A549 (cell line): ENCODE measurements around the gene GPSM1. TPM values are rescaled to one million over a fixed set of nuclear protein-coding genes. Genes with fewer than 3 reads are reported as not detected.

Source experiments
- ATAC-seq, 2 experiments: fragments of 200-7000 bp in 1 of 2; fragments of >200 bp in 1 of 2; cut with Nextera tagmentation in 1 of 2; cut with Tn5 transposase in 1 of 2; 3 replicates each; pipeline versions ENCODE4 v1.8.0 to v1.9.1; 2018 to 2020; ENCODE audit warnings: mild to moderate bottlenecking in 1 of 2, moderate library complexity in 1 of 2
- CTCF ChIA-PET: fragments of 300-600 bp; sonication (Branson Sonifier 250); formaldehyde crosslinking; extraction: SDS; loops from one replicate; lab custom pipeline; 2021; ENCODE audit warnings: antibody characterized with exemption, inconsistent platforms; lab: Yijun Ruan, JAX
- POLR2A ChIA-PET: fragments of 350-600 bp; formaldehyde crosslinking; extraction: SDS; loops from one replicate; lab custom pipeline; 2021; ENCODE audit warnings: antibody characterized with exemption, inconsistent platforms; lab: Yijun Ruan, JAX
- DNase-seq, 2 experiments: peaks; one replicate each; pipeline versions ENCODE4 v3.0.0 to v3.0.0-alpha.2; 2011 to 2016; ENCODE audit warnings: low read depth in 1 of 2, low spot score in 1 of 2
- FAIRE-seq: peaks from 2 replicates; lab custom pipeline; 2011; peaks lifted over from hg19 to GRCh38; lab: Jason Lieb, UNC
- H3K27ac ChIP-seq, 2 experiments: fragments of >200 bp; sonication (Bioruptor Twin); formaldehyde crosslinking; 3 replicates each; pipeline ENCODE4 v1.5.1; 2016 to 2017
- H3K4me1 ChIP-seq: fragments of >200 bp; sonication (Bioruptor Twin); formaldehyde crosslinking; 3 replicates; pipeline ENCODE4 v1.6.1; 2016
- H3K4me2 ChIP-seq: fragments of >200 bp; sonication (Bioruptor Twin); formaldehyde crosslinking; 3 replicates; pipeline ENCODE4 v1.6.1; 2016
- H3K4me3 ChIP-seq: fragments of >200 bp; sonication (Bioruptor Twin); formaldehyde crosslinking; 3 replicates; pipeline ENCODE4 v1.5.1; 2016
- H3K9me3 ChIP-seq: fragments of >200 bp; sonication (Bioruptor Twin); formaldehyde crosslinking; 3 replicates; pipeline ENCODE4 v1.6.1; 2016
- CBX8 ChIP-seq: fragments of 200-600 bp; sonication (generic); IDR thresholded peaks from 2 replicates; pipeline ENCODE4 v1.6.1; 2016
- CHD4 ChIP-seq: fragments of 200-600 bp; sonication (generic); IDR thresholded peaks from 2 replicates; pipeline ENCODE4 v1.6.1; 2016; ENCODE audit warnings: antibody characterized with exemption, mild to moderate bottlenecking, borderline replicate concordance
- EHF ChIP-seq: fragments of 250-450 bp; sonication (Bioruptor Pico); IDR thresholded peaks from 2 replicates; pipeline ENCODE4 v1.5.0; 2020; ENCODE audit warnings: mild to moderate bottlenecking
- GATA3 ChIP-seq: IDR thresholded peaks from 2 replicates; pipeline ENCODE4 v1.6.1; 2012; ENCODE audit warnings: borderline replicate concordance
- HEYL ChIP-seq: fragments of 250-450 bp; sonication (Bioruptor Pico); IDR thresholded peaks from 2 replicates; pipeline ENCODE4 v1.8.0; 2021; ENCODE audit warnings: mild to moderate bottlenecking, moderate library complexity
- HOXA7 ChIP-seq: fragments of 250-450 bp; sonication (Bioruptor Pico); IDR thresholded peaks from 2 replicates; pipeline ENCODE4 v1.5.0; 2020; ENCODE audit warnings: mild to moderate bottlenecking, moderate library complexity
- HOXB13 ChIP-seq: fragments of 250-450 bp; sonication (Bioruptor Pico); IDR thresholded peaks from 2 replicates; pipeline ENCODE4 v1.5.0; 2020; ENCODE audit warnings: low read depth, mild to moderate bottlenecking, moderate library complexity
- KDM5A ChIP-seq: fragments of 200-600 bp; sonication (generic); IDR thresholded peaks from 2 replicates; pipeline ENCODE4 v1.6.1; 2016; ENCODE audit warnings: antibody characterized with exemption, mild to moderate bottlenecking
- NFE2L2 ChIP-seq: fragments of 150-350 bp; conservative IDR thresholded peaks from 2 replicates; pipeline ENCODE4 v1.6.1; 2014; ENCODE audit warnings: low read length
- NPAS2 ChIP-seq: fragments of 250-450 bp; sonication (Bioruptor Pico); IDR thresholded peaks from 2 replicates; pipeline ENCODE4 v1.8.0; 2022; ENCODE audit warnings: mild to moderate bottlenecking, moderate library complexity, borderline replicate concordance
- NR3C1 ChIP-seq: fragments of >200 bp; sonication (Bioruptor Twin); formaldehyde crosslinking; IDR thresholded peaks from 3 replicates; pipeline ENCODE4 v1.6.1; 2017
- PHF8 ChIP-seq: fragments of 200-600 bp; sonication (generic); IDR thresholded peaks from 2 replicates; pipeline ENCODE4 v1.6.1; 2016; ENCODE audit warnings: low read depth, mild to moderate bottlenecking, antibody characterized with exemption, moderate library complexity, borderline replicate concordance
- POLR2A ChIP-seq: IDR thresholded peaks from 2 replicates; pipeline ENCODE4 v1.6.1; 2012; ENCODE audit warnings: mild to moderate bottlenecking, low read length
- RFX5 ChIP-seq: fragments of 450-650 bp; IDR thresholded peaks from 2 replicates; pipeline ENCODE4 v1.7.1; 2014; ENCODE audit warnings: antibody characterized with exemption, mild to moderate bottlenecking, moderate library complexity
- SREBF2 ChIP-seq: fragments of 450-650 bp; IDR thresholded peaks from 2 replicates; pipeline ENCODE4 v1.6.1; 2014; ENCODE audit warnings: mild to moderate bottlenecking, moderate library complexity
- TP53 ChIP-seq: fragments of 250-450 bp; sonication (Bioruptor Pico); IDR thresholded peaks from 2 replicates; pipeline ENCODE4 v1.5.0; 2021; ENCODE audit warnings: mild to moderate bottlenecking, moderate library complexity
- ZNF302 ChIP-seq: fragments of 250-450 bp; sonication (Bioruptor Pico); IDR thresholded peaks from 2 replicates; pipeline ENCODE4 v1.9.0; 2021; ENCODE audit warnings: inconsistent platforms, mild to moderate bottlenecking, moderate library complexity
- WGBS: methylation state at CpG from one replicate; pipeline ENCODE4 v1.1.6; 2017; ENCODE audit errors: missing lambda C conversion rate; 5-methylcytosine and 5-hydroxymethylcytosine counted together
- polyA plus RNA-seq, 4 experiments: library from polyadenylated mRNA; depleted of rRNA in 3 of 4; stranded (reverse); fragments of >200 nt; fragmentation: RNase III in 1 of 4; extraction: RNeasy Plus Mini Kit Qiagen cat#74134 plus additional on column Dnase treatment in 1 of 4; gene quantifications; 2 replicates in 3 of 4; 3 replicates in 1 of 4; pipeline ENCODE4 v1.2.3, GENCODE V29; 2011 to 2017
- TF ChIP-seq, protein P1 (sequence below): fragments of >200 bp; sonication (Bioruptor Twin); formaldehyde crosslinking; IDR thresholded peaks from 3 replicates; pipeline ENCODE4 v1.6.1; 2016

The GPSM1 gene
- polyA plus RNA-seq, 2 of the 4 experiments (the other 2 are of a cell fraction): 2.1 to 8.8 TPM

DNA sequence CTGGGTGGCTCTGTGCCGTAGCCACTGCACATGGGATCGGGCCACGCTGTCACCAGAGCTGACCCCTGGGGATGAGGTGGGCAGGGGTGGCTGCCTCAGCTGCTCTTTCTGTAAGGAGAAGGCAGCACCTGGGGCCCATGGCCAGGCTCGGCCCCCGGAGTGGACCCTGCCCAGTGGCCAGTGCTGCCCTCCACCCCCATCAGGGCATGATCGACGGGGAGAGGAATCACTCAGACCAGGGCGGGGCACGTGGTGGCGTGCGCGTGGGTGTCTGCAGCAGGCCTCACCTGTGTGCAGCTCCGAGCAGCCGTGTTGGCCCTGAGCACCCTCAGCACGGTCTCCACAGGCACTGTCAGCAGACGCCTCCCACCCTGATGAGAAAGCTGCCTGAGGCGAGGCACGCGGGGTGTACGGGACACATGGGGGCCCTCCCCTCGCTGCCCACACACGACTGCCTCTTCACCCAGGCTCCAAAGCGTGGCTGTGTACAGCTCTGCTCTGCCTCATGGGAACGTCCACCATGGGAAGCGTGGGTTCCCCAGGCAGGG, 54.7 kb downstream of the GPSM1 start:
- no peaks in the 10 kb centered on the region for H3K4me1 ChIP-seq
- DNase-seq: no peak
- ChIA-PET CTCF (interaction anchor here (0.7 to 10.0 kb wide), 7 partner anchors 7 to 43 kb away, joined by 3 to 100 read pairs (median 5); partner anchors contain the start of genes DNLZ and SNAPC4), POLR2A (no interaction called here)
- no peak for ATAC-seq
- H3K27ac ChIP-seq: no peak overlapping the region
- no peaks in the 10 kb centered on the region for H3K9me3 ChIP-seq
- no peak for FAIRE-seq
- H3K4me2 ChIP-seq: no peak overlapping the region
- WGBS: 93% methylated on average over 18 of the region's 25 CpGs
- no peak for TF ChIP-seq TP53 (CRISPR knock-in tag)
- TF ChIP-seq, all 56 proteins: peak for 0
- no peak overlapping the region for H3K4me3 ChIP-seq

DNA sequence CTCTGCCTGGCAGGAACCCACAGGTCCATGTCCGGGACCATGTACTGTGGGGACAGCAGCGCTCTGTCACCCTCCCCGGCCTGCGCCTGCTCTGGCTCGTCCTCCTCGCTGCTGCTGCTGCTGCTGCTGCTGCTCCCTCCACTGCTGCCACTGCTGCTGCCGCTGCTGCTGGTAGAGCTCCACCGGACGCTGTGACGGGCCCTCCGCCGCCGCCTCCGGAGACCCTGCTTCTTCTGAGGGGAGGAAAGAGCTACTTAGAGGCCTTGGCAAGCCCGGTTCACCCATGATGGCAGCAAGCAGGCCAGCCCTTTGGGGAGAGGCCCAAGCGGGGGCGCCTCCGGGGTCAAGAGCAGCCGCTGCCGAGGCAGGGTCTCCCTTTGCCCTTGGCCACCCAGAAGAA, 56.1 kb downstream of the GPSM1 start:
- no peak for DNase-seq
- TF ChIP-seq CBX8: no peak
- no peak for TF ChIP-seq ZNF302 (CRISPR knock-in tag)
- no peak overlapping the region for H3K27ac ChIP-seq
- H3K4me3 ChIP-seq: no peak overlapping the region
- ChIA-PET CTCF (interaction anchor here (0.9 to 10.0 kb wide), 3 partner anchors 12 to 22 kb away, joined by 3 to 100 read pairs (median 3); partner anchors contain the start of gene SNAPC4), POLR2A (no interaction called here)
- no peaks in the 10 kb centered on the region for H3K4me1 ChIP-seq
- no peaks in the 10 kb centered on the region for H3K9me3 ChIP-seq
- WGBS: 97% methylated on average over 14 of the region's 20 CpGs
- no peak for FAIRE-seq
- no peak for ATAC-seq
- no peak overlapping the region for H3K4me2 ChIP-seq

DNA sequence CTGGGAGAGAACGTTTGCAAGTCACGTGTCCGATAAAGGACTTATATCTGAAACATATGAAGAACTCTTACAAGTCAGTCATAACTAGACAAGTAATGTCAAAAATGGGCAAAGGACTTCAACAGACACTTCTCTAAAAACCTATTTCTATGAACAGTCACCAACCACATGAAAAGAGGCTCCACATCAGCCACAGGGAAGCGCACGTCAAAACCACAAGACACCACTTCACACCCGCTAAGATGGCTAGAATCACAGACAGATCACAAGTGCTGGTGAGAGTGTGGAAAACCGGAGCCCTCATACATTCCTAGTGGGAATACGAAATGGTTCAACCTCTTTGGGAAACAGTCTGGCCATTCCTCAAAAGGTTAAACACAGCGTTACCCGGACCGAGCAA, 57.7 kb downstream of the GPSM1 start:
- TF ChIP-seq NR3C1 (no peak), GATA3 (no peak), CHD4 (no peak), NFE2L2 (no peak), SREBF2 (no peak), NPAS2 (no peak)
- H3K9me3 ChIP-seq: no peaks in the 10 kb centered on the region
- no peak for FAIRE-seq
- no peaks in the 10 kb centered on the region for H3K4me1 ChIP-seq
- DNase-seq: no peak
- no peak overlapping the region for H3K4me3 ChIP-seq
- WGBS: 95% methylated on average over 11 of the region's 11 CpGs
- no peak for ATAC-seq
- H3K4me2 ChIP-seq: no peak overlapping the region
- H3K27ac ChIP-seq: no peak overlapping the region
- CTCF ChIA-PET: interaction anchor here (1.1 to 10.0 kb wide), 4 partner anchors 8 to 22 kb away, joined by 4 to 100 read pairs (median 5); partner anchors contain the start of genes DNLZ and SNAPC4
- POLR2A ChIA-PET: interaction anchor here (1.1 kb wide), 1 partner anchor 22 kb away, joined by 3 read pairs; no protein-coding TSS in a partner anchor

DNA sequence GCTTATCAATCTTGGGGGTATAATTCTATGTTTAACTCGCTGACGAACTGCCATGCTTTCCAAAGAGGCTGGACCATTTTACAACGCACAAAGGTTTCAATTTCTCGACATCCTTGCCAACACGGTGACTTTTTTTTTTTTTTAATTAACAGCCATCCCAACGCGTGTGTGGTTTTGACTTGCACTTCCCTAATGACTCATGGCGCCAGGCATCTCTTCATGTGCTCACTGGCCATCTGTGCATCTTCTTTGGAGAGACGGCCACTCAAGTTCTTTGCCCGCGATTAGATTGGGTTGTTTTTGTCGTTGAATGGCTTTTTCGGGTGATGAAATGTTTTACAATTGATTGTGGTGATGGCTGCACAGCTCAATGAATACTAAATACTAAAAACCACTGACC, 58.7 kb downstream of the GPSM1 start:
- Histone ChIP-seq H3K9me3 (no peaks in the 10 kb centered on the region), H3K27ac (no peak overlapping the region), H3K4me2 (no peak overlapping the region), H3K4me3 (no peak overlapping the region), H3K4me1 (no peaks in the 10 kb centered on the region)
- ATAC-seq (no peak), DNase-seq (no peak), FAIRE-seq (no peak)
- TF ChIP-seq KDM5A (no peak), PHF8 (no peak), HOXB13 (CRISPR knock-in tag) (no peak), GATA3 (no peak), TP53 (CRISPR knock-in tag) (no peak), HOXA7 (CRISPR knock-in tag) (no peak), RFX5 (no peak), HEYL (no peak), EHF (no peak), POLR2A (no peak)
- TF ChIP-seq, protein P1, sequence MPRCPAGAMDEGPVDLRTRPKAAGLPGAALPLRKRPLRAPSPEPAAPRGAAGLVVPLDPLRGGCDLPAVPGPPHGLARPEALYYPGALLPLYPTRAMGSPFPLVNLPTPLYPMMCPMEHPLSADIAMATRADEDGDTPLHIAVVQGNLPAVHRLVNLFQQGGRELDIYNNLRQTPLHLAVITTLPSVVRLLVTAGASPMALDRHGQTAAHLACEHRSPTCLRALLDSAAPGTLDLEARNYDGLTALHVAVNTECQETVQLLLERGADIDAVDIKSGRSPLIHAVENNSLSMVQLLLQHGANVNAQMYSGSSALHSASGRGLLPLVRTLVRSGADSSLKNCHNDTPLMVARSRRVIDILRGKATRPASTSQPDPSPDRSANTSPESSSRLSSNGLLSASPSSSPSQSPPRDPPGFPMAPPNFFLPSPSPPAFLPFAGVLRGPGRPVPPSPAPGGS: no peak
- 96% methylated on average over 13 of the region's 13 CpGs for WGBS
- ChIA-PET POLR2A (interaction anchor here (0.7 kb wide), 1 partner anchor 12 kb away, joined by 3 read pairs; no protein-coding TSS in a partner anchor), CTCF (interaction anchor here (0.6 to 10.0 kb wide), 7 partner anchors 11 to 384 kb away, joined by 3 to 100 read pairs (median 4); partner anchors contain the start of genes DNLZ, INPP5E and SNAPC4)
